SK-N-SH treated with all-trans-retinoic acid at 6 μM for 48 hours (cell line): ENCODE data around the gene CAPN8.

Experiments
- ARNTL ChIP-seq: fragments of 450-650 bp; formaldehyde crosslinking; IDR thresholded peaks from 2 replicates; pipeline ENCODE4 v1.5.0; 2020; ENCODE audit warnings: low read depth, mild to moderate bottlenecking, moderate library complexity, borderline replicate concordance
- BACH2 ChIP-seq: fragments of 250-450 bp; sonication (Bioruptor Pico); IDR thresholded peaks from 2 replicates; pipeline ENCODE4 v1.9.0; 2021; ENCODE audit warnings: mild to moderate bottlenecking, borderline replicate concordance
- CSDC2 ChIP-seq: fragments of 250-450 bp; sonication (Bioruptor Pico); IDR thresholded peaks from 2 replicates; pipeline ENCODE4 v1.5.0; 2020; ENCODE audit warnings: mild to moderate bottlenecking, moderate library complexity
- ESRRG ChIP-seq: fragments of 250-450 bp; sonication (Bioruptor Pico); IDR thresholded peaks from 2 replicates; pipeline ENCODE4 v1.6.1; 2021; ENCODE audit warnings: mild to moderate bottlenecking
- GLIS3 ChIP-seq: fragments of 250-450 bp; sonication (Bioruptor Pico); IDR thresholded peaks from 2 replicates; pipeline ENCODE4 v1.5.0; 2020; ENCODE audit warnings: mild to moderate bottlenecking, moderate library complexity
- PATZ1 ChIP-seq: fragments of 250-450 bp; sonication (Bioruptor Pico); IDR thresholded peaks from 2 replicates; pipeline ENCODE4 v1.8.0; 2020; ENCODE audit warnings: mild to moderate bottlenecking, moderate library complexity, borderline replicate concordance
- POU6F1 ChIP-seq: fragments of 250-450 bp; sonication (Bioruptor Pico); IDR thresholded peaks from 2 replicates; pipeline ENCODE4 v1.8.0; 2021; ENCODE audit warnings: low read depth, mild to moderate bottlenecking, moderate library complexity, borderline replicate concordance
- PPARA ChIP-seq: fragments of 250-450 bp; sonication (Bioruptor Pico); IDR thresholded peaks from 2 replicates; pipeline ENCODE4 v1.5.0; 2020; ENCODE audit warnings: mild to moderate bottlenecking, borderline replicate concordance
- RARB ChIP-seq: fragments of 250-450 bp; sonication (Bioruptor Pico); IDR thresholded peaks from 2 replicates; pipeline ENCODE4 v1.8.0; 2021; ENCODE audit warnings: mild to moderate bottlenecking, moderate library complexity
- SNAI2 ChIP-seq: fragments of 250-450 bp; sonication (Bioruptor Pico); IDR thresholded peaks from 2 replicates; pipeline ENCODE4 v1.5.0; 2020; ENCODE audit warnings: mild to moderate bottlenecking, moderate library complexity
- ZFP3 ChIP-seq: fragments of 250-450 bp; sonication (Bioruptor Pico); IDR thresholded peaks from 2 replicates; pipeline ENCODE4 v1.5.0; 2020; ENCODE audit warnings: mild to moderate bottlenecking, moderate library complexity
- TF ChIP-seq, protein P1 (sequence below): fragments of 250-450 bp; sonication (Bioruptor Pico); IDR thresholded peaks from 2 replicates; pipeline ENCODE4 v1.5.1; 2021; ENCODE audit warnings: mild to moderate bottlenecking, moderate library complexity

GRCh38 chr1:223691121-223691520, 25.6 kb upstream of the CAPN8 start:
- TF ChIP-seq BACH2 (CRISPR knock-in tag) (no peak), PATZ1 (CRISPR knock-in tag) (no peak), CSDC2 (no peak), POU6F1 (CRISPR knock-in tag) (no peak), ESRRG (CRISPR knock-in tag) (no peak), ZFP3 (CRISPR knock-in tag) (no peak), RARB (no peak), PPARA (CRISPR knock-in tag) (no peak), SNAI2 (CRISPR knock-in tag) (no peak), ARNTL (CRISPR knock-in tag) (no peak), GLIS3 (CRISPR knock-in tag) (no peak)
- TF ChIP-seq, protein P1, sequence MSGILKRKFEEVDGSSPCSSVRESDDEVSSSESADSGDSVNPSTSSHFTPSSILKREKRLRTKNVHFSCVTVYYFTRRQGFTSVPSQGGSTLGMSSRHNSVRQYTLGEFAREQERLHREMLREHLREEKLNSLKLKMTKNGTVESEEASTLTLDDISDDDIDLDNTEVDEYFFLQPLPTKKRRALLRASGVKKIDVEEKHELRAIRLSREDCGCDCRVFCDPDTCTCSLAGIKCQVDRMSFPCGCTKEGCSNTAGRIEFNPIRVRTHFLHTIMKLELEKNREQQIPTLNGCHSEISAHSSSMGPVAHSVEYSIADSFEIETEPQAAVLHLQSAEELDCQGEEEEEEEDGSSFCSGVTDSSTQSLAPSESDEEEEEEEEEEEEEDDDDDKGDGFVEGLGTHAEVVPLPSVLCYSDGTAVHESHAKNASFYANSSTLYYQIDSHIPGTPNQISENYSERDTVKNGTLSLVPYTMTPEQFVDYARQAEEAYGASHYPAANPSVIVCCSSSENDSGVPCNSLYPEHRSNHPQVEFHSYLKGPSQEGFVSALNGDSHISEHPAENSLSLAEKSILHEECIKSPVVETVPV: no peak
